ENCODE data around the gene TNKS1BP1.
A peak's percentile ranks its signal among the peaks of the same experiment; 100 is the strongest.

Gene TNKS1BP1

DNA sequence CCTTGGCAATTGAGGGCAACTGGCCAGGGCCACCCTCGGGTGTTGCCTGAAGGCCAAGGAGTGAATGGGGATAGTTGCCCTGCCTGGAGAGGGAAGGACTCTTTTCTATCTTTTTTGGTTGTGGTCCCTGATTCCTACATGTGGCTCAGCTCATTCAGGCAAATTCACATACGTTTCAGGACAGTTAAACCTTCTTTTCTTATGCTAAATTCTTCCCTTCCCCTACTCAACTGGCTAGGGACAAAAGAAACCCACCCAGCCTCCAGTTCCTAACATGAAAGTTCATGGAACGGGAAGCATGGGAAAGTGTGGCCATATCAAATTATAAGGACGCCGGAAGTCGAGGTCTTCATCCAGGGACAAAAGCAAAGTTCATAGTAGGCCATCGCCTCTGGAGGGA, 61.4 kb downstream of the TNKS1BP1 start:
- H3K4me3 ChIP-seq (ENCODE audit: control insufficient read depth, low read depth, low read length): no peak overlapping the region
- TF ChIP-seq, protein P1, sequence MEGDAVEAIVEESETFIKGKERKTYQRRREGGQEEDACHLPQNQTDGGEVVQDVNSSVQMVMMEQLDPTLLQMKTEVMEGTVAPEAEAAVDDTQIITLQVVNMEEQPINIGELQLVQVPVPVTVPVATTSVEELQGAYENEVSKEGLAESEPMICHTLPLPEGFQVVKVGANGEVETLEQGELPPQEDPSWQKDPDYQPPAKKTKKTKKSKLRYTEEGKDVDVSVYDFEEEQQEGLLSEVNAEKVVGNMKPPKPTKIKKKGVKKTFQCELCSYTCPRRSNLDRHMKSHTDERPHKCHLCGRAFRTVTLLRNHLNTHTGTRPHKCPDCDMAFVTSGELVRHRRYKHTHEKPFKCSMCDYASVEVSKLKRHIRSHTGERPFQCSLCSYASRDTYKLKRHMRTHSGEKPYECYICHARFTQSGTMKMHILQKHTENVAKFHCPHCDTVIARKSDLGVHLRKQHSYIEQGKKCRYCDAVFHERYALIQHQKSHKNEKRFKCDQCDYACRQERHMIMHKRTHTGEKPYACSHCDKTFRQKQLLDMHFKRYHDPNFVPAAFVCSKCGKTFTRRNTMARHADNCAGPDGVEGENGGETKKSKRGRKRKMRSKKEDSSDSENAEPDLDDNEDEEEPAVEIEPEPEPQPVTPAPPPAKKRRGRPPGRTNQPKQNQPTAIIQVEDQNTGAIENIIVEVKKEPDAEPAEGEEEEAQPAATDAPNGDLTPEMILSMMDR (conservative IDR thresholded peaks at IDR 0.05; ENCODE audit: control insufficient read depth, insufficient read depth, low read depth, low read length): no peak
- DNase-seq (ENCODE audit: low read depth): no peak

DNA sequence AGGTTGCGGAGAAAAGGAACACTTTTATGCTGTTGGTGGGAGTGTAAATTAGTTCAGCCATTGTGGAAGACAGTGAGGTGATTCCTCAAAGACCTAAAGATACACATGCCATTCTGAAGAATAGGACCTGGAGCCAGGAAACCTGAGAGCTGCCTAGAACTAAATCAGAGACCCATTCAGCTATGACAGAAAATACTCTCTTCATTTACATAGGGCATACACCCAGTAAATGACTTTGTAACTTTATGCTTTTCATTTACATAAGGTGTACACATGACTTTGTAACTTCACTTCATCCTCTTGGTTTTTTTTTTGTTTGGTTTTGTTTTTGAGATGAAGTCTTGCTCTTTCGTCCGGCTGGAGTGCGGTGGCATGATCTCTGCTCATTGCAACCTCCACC, 62.6 kb downstream of the TNKS1BP1 start:
- no peak for DNase-seq (ENCODE audit: low read depth)
- H3K4me3 ChIP-seq (ENCODE audit: control insufficient read depth, low read depth, low read length): no peak overlapping the region
- TF ChIP-seq, protein P1 (conservative IDR thresholded peaks at IDR 0.05; ENCODE audit: control insufficient read depth, insufficient read depth, low read depth, low read length): no peak

DNA sequence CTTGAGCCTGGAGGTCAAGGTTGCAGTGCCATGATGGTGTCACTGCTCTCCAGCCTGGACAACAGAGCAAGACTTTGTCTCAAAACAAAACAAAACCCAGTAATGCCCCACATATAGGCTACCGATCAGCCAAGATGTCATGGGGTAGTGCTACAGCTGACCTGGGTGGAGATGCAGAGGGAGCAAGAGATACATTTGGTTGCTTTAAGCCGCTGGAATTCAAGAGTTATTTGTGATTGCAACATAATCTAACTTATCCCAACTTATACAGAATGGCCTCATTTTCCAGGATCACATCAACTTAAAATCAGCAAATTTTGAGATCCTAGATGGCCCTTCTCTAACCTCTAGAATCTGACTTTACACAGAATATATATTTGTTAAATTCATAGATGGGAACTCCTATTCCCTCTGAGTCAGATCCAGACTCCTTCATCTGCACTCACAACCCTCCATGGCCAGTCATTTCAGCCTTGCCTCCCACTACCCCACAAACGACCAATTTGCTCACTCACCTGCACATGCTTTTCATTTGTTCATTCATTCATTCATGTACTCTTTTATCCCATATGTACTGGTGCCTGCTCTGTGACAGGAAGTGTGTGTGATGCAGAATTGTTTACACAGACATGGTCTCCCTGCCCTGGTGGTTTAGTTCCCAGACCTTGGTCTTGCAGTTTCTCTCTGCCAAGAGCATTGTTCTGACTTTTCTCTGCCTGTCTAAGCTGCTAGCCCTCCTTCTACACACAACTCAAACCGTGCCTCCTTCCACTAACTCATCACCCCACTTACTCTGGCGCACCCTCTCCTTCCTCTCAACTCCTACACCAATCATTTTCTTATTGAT, 63.6 kb downstream of the TNKS1BP1 start:
- no peak overlapping the region for H3K4me3 ChIP-seq (ENCODE audit: control insufficient read depth, low read depth, low read length)
- DNase-seq (ENCODE audit: low read depth): no peak
- TF ChIP-seq, protein P1 (conservative IDR thresholded peaks at IDR 0.05; ENCODE audit: control insufficient read depth, insufficient read depth, low read depth, low read length): no peak

DNA sequence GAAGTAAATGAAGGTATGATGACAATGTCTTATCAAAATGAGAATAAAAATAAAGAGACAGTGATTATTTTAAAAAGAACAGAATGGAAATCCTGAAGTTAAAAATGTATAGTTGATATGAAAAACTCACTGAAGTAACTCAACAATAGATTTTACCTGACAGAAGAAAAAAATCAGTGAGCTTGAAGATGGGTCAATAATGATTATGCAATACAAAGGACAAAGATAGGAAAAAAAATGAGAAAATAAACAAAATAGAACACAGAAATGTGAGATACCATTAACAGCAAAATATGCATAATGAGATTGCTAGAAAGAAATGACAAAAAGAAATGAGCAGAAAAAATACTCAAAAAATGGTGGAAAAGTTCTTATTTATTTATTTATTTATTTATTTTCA, 68.6 kb downstream of the TNKS1BP1 start:
- DNase-seq (ENCODE audit: low read depth): no peak
- TF ChIP-seq, protein P1 (conservative IDR thresholded peaks at IDR 0.05; ENCODE audit: control insufficient read depth, insufficient read depth, low read depth, low read length): no peak
- H3K4me3 ChIP-seq (ENCODE audit: control insufficient read depth, low read depth, low read length): no peak overlapping the region

DNA sequence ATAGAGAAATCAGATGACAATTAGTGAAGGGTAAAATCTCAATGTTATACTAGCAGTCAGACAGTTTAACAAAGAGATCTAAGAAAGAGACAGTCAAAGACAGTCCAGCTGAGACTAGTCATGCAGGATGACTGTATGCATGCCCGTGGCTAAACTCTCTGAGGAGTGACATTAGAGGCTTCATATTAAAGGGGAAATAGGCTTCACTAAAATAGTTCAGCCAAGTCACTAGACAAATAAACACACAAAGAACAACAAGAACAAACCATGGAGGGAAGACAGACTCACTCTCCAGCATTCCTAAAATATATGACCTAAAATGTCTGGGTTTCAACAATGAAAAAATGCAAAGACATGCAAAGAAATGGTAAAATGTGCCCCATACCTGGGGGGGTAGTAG, 69.1 kb downstream of the TNKS1BP1 start:
- peak; percentile 16 for DNase-seq (ENCODE audit: low read depth)
- no peak overlapping the region for H3K4me3 ChIP-seq (ENCODE audit: control insufficient read depth, low read depth, low read length)
- TF ChIP-seq, protein P1 (conservative IDR thresholded peaks at IDR 0.05; ENCODE audit: control insufficient read depth, insufficient read depth, low read depth, low read length): no peak

DNA sequence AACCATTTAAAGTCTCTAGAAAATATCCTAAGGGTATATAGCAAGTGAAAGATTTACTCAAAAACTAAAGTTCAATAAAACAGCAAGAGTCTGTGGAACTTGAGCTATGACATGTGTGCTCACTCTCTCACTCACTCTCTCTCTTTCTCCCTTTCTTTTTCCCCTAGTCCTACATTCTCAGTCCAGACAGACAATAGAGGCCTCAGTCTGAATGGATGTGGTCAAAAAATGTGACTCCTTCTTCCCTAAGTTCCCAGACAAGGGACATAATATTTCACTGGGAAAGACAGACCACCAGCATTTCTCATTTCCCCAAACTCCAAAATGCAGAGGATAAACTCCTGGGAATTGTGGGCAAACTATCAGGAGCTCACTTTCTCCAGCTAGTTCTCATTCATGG, 70.1 kb downstream of the TNKS1BP1 start:
- H3K4me3 ChIP-seq (ENCODE audit: control insufficient read depth, low read depth, low read length): no peak overlapping the region
- DNase-seq (ENCODE audit: low read depth): no peak

More for the DNA sequence above, 70.1 kb downstream of the TNKS1BP1 start:
- TF ChIP-seq, protein P1 (conservative IDR thresholded peaks at IDR 0.05; ENCODE audit: control insufficient read depth, insufficient read depth, low read depth, low read length): no peak

Data from fibroblast of mammary gland (primary cell).